ENCODE results near the gene KBTBD2.
"Not testable (repeated sequence)": the region's sequence is repeated elsewhere in the genome, so short reads cannot be mapped to it uniquely, and the experiment has no call there.

GRCh38 chr7:32843763-32844162 is 47.8 kb downstream of the KBTBD2 start:
- TF ChIP-seq EZH2 (IDR thresholded peaks at IDR 0.05; ENCODE audit: borderline replicate concordance, low read depth, low read length, severe bottlenecking); CTCF (IDR thresholded peaks at IDR 0.05; ENCODE audit: extremely low read depth in 1 of 2, insufficient read depth in 1 of 2, low read depth in 1 of 2, low read length in 2 of 2): not testable (repeated sequence)

All from endothelial cell of umbilical vein (primary cell).